HG03520 (cell line): ENCODE measurements around the gene CRAMP1.

Experiments used
- ATAC-seq: cut with Tn5 transposase; IDR thresholded peaks from one replicate; pipeline ENCODE4 v1.9.1; 2021; ENCODE audit warnings: mild to moderate bottlenecking, moderate library complexity; ENCODE audit not compliant: unreplicated experiment

CRAMP1 gene

GRCh38 chr16:1631931-1632637 is 19.9 kb downstream of the CRAMP1 start:
- ATAC-seq: no peak

GRCh38 chr16:1632638-1632970 is 20.4 kb downstream of the CRAMP1 start:
- no peak for ATAC-seq

GRCh38 chr16:1633310-1633709 is 21.1 kb downstream of the CRAMP1 start:
- ATAC-seq: no peak

GRCh38 chr16:1634541-1634940 is 22.4 kb downstream of the CRAMP1 start:
- ATAC-seq: no peak

GRCh38 chr16:1635070-1635469 is 22.9 kb downstream of the CRAMP1 start:
- no peak for ATAC-seq

- ATAC-seq: no peak
Measured at GRCh38 chr16:1637526-1637925, 25.4 kb downstream of the CRAMP1 start.

GRCh38 chr16:1638757-1639156 is 26.6 kb downstream of the CRAMP1 start:
- no peak for ATAC-seq

- ATAC-seq: no peak
Measured at GRCh38 chr16:1639282-1639681, 27.1 kb downstream of the CRAMP1 start.

GRCh38 chr16:1639860-1640259 is 27.7 kb downstream of the CRAMP1 start:
- ATAC-seq: no peak

GRCh38 chr16:1640261-1640941 is 28.2 kb downstream of the CRAMP1 start:
- no peak for ATAC-seq

- ATAC-seq: no peak
Measured at GRCh38 chr16:1641261-1641660, 29.1 kb downstream of the CRAMP1 start.

- no peak for ATAC-seq
Measured at GRCh38 chr16:1642148-1642547, 30.0 kb downstream of the CRAMP1 start.

GRCh38 chr16:1642753-1643152 is 30.6 kb downstream of the CRAMP1 start:
- ATAC-seq: no peak

- no peak for ATAC-seq
Measured at GRCh38 chr16:1643521-1643920, 31.4 kb downstream of the CRAMP1 start.

- no peak for ATAC-seq
Measured at GRCh38 chr16:1645914-1646525, 33.9 kb downstream of the CRAMP1 start.

GRCh38 chr16:1647856-1648255 is 35.7 kb downstream of the CRAMP1 start:
- ATAC-seq: no peak

GRCh38 chr16:1650131-1650530 is 38.0 kb downstream of the CRAMP1 start:
- ATAC-seq: no peak

- no peak for ATAC-seq
Measured at GRCh38 chr16:1651094-1651973, 39.2 kb downstream of the CRAMP1 start.

- no peak for ATAC-seq
Measured at GRCh38 chr16:1651974-1652312, 39.8 kb downstream of the CRAMP1 start.

GRCh38 chr16:1653023-1653422 is 40.9 kb downstream of the CRAMP1 start:
- no peak for ATAC-seq

GRCh38 chr16:1654505-1655268 is 42.5 kb downstream of the CRAMP1 start:
- ATAC-seq: no peak
